ENCODE data around the gene SLC43A3.

SLC43A3 gene

DNA sequence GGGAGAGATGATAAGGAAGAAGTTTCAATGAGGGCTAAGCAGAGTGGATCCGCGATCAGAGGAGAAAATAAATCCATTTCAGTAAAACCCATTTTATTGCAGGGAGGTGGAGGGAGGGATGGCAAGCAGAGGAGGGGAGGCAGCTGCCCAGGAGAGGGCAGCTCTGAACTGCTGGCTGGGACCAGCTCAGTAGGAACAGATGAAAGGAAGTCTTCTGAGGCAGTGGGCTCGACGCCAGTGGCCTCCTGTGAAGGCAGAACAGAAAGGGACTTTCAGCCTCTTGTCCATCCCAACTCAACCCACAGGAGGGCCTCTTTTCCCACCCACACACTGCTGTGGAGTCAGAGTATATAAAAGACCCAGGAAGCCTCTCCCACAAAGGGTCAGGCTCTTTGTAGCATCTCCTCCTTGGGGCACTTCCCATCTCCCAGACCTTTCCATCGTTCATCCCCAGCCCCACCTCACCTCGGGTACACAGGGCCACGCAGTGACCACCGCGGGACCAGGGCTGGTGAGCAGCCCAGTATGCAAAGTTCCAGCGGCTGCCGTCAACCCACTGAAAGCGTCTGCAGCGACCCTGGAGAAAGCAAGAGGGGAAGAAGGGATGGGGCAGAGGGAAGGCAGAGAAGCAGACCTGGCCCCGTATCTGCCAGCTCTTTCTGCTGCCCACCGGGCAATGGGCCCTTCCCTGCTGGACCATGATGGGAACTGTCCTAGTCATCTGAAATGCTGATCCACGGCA is 39.5 kb downstream of the SLC43A3 start:
- no peak overlapping the region for H3K4me3 ChIP-seq (replicated peaks in 1 of 2; ENCODE audit: low read depth in 2 of 2, low read length in 2 of 2)
- DNase-seq (ENCODE audit: low read depth in 2 of 2): peak in 1 of 2 donors; percentile 62
- TF ChIP-seq, protein P1, sequence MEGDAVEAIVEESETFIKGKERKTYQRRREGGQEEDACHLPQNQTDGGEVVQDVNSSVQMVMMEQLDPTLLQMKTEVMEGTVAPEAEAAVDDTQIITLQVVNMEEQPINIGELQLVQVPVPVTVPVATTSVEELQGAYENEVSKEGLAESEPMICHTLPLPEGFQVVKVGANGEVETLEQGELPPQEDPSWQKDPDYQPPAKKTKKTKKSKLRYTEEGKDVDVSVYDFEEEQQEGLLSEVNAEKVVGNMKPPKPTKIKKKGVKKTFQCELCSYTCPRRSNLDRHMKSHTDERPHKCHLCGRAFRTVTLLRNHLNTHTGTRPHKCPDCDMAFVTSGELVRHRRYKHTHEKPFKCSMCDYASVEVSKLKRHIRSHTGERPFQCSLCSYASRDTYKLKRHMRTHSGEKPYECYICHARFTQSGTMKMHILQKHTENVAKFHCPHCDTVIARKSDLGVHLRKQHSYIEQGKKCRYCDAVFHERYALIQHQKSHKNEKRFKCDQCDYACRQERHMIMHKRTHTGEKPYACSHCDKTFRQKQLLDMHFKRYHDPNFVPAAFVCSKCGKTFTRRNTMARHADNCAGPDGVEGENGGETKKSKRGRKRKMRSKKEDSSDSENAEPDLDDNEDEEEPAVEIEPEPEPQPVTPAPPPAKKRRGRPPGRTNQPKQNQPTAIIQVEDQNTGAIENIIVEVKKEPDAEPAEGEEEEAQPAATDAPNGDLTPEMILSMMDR (IDR thresholded peaks at IDR 0.05; ENCODE audit: low read depth, low read length): no peak

DNA sequence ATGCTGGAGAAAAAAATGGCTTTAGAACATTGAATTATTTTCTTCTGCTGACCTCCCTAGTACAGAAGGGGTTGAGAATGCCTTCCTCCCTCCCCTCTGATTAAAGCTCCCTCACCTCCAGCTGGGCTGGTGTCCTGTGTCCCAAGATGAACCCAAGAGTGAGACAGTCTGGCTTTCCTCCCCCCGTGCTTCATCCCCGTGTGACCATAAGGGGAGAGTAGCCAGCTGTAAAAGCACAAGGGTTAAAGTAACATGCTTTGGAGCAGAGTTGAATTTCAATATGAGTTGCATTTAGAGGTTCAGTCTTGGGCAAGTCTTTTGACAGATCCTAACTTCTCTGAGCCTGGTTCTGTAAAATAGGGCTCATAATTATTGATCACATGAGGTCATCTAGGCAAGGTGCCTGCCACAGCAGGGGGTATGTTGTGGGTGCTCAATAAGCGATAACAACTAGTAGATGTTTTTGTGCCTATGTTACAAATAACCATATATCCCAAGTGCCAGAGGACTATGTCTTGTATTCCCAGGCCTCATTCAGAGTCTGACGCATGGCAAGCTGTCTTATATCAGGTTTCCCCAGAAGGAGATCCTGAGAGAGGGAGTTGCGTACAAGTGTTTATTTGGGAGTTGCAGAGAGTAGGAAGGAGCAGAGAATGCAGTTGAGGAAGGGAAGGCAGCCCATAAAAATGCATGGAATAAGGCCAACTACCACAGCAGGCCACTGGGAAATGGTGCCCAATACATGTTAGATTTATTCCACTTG is 40.6 kb downstream of the SLC43A3 start:
- no peak overlapping the region for H3K4me3 ChIP-seq (replicated peaks in 1 of 2; ENCODE audit: low read depth in 2 of 2, low read length in 2 of 2)
- TF ChIP-seq, protein P1 (IDR thresholded peaks at IDR 0.05; ENCODE audit: low read depth, low read length): no peak
- DNase-seq (ENCODE audit: low read depth in 2 of 2): no peak

DNA sequence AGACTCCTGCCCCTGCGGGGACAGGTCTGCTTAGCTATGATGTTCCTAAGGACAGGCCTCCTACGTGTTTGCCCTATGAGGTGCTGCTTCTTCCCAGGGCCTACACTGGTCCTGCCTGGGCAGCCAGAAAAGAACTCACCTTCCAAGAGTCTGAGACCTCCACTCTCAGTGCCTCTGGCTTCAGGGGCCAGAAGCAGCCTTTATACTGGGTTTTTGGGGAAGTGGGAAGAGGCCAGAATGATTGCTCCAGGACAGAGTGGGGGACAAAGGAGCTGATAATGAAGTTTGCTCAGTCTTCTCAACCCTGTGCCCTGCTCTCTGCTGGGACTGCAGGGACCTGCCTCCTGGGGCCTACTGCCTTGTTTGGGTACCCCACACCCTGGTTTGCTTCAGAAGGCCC is 45.9 kb downstream of the SLC43A3 start, which contains the start of gene PRG3:
Gene PRG3 (minus strand): TSS at position 176 of the 400 bp plus-strand sequence. CDS start 442 bp downstream, outside the sequence.
- no peak within 1 kb of the TSS for H3K4me3 ChIP-seq (replicated peaks in 1 of 2; ENCODE audit: low read depth in 2 of 2, low read length in 2 of 2)
- DNase-seq (ENCODE audit: low read depth in 2 of 2): no peak
- TF ChIP-seq, protein P1 (IDR thresholded peaks at IDR 0.05; ENCODE audit: low read depth, low read length): no peak

DNA sequence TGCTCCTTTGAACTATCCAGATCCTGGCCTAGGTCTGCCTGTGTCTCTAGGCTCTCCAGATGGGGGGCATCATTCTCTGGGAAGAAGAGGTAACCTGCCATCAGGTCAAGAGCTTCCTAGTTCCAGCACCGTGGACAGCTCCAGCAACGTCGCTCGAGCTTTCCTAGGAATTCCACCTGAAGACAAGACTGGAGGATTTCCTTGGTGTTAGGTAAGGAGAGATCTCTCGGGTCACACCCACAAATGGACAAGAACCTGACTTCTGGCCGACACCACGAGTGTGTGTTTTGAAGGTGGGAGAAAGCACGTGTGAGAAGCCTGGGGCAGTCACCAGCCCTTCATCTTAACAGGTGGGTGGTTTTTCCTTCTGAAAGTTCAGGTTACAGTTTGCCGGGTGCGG is 47.2 kb downstream of the SLC43A3 start:
- TF ChIP-seq, protein P1 (IDR thresholded peaks at IDR 0.05; ENCODE audit: low read depth, low read length): no peak
- DNase-seq (ENCODE audit: low read depth in 2 of 2): peak; percentile 22 to 24
- no peak overlapping the region for H3K4me3 ChIP-seq (replicated peaks in 1 of 2; ENCODE audit: low read depth in 2 of 2, low read length in 2 of 2)

DNA sequence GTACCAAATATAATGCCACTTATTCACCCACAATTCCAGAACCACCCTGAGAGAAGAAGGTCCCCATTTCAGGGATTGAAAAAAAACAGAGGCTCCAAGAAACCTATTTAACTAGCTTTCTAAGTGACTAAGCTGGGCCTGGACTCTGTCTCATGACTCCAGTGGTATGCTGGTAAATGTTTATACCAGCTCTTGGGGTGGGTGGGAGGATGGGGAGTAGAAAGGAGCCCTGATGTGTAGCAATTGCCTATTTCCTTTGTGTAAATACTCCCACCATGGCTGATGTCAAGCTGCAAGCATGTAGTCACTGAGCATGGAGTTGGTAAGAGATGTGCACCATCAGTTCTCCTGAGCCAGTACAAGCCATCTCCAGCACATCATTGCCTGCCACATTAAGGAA is 48.7 kb downstream of the SLC43A3 start:
- H3K4me3 ChIP-seq (replicated peaks in 1 of 2; ENCODE audit: low read depth in 2 of 2, low read length in 2 of 2): no peak overlapping the region
- DNase-seq (ENCODE audit: low read depth in 2 of 2): no peak
- TF ChIP-seq, protein P1 (IDR thresholded peaks at IDR 0.05; ENCODE audit: low read depth, low read length): no peak

DNA sequence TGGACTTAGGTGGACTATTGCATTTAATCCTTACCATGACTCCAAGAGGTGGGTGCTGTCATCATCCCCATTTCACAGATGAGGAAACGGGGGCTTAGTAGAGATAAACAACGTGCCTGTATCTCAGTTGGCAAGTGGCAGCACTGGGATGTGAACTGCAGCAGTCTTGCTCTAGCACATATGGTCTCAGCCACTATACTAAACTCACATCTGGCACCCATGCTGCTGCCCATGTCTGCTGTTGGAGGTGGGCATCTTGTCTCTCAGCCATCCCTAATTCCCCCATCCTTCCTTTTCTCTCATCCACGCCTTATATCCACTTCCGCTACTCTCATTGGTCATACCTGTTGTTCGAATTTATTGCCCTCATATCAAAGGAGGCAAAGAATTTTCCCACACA is 49.8 kb downstream of the SLC43A3 start:
- DNase-seq (ENCODE audit: low read depth in 2 of 2): no peak
- TF ChIP-seq, protein P1 (IDR thresholded peaks at IDR 0.05; ENCODE audit: low read depth, low read length): no peak
- H3K4me3 ChIP-seq (replicated peaks in 1 of 2; ENCODE audit: low read depth in 2 of 2, low read length in 2 of 2): no peak overlapping the region

Measured in cardiac fibroblast (primary cell).